Chondrocyte (in vitro differentiated cells): ENCODE results near the gene MRTFB. TPM values are rescaled to one million over a fixed set of nuclear protein-coding genes. Genes with fewer than 3 reads are reported as not detected.
"Not testable (repeated sequence)": the region's sequence is repeated elsewhere in the genome, so short reads cannot be mapped to it uniquely, and the experiment has no call there.

Source experiments
- DNase-seq: peaks from one replicate; pipeline ENCODE4 v3.0.0; 2021; ENCODE audit warnings: mixed read lengths, low spot score
- H3K27ac Mint-ChIP-seq: one replicate; pipeline ENCODE4 v1.8.0; 2021; ENCODE audit warnings: mild to moderate bottlenecking, moderate library complexity, mixed read lengths; ENCODE audit not compliant: unreplicated experiment
- H3K27me3 Mint-ChIP-seq: 2 replicates; pipeline ENCODE4 v1.8.0; 2021; ENCODE audit warnings: low read depth, mixed read lengths
- H3K36me3 Mint-ChIP-seq: 2 replicates; pipeline ENCODE4 v1.8.0; 2021; ENCODE audit warnings: low read depth, mixed read lengths
- H3K4me1 Mint-ChIP-seq: 2 replicates; pipeline ENCODE4 v1.8.0; 2021; ENCODE audit warnings: low read depth, mild to moderate bottlenecking, mixed read lengths
- H3K4me3 Mint-ChIP-seq: one replicate; pipeline ENCODE4 v1.8.0; 2021; ENCODE audit warnings: mild to moderate bottlenecking, moderate library complexity, mixed read lengths; ENCODE audit not compliant: unreplicated experiment
- H3K9me3 Mint-ChIP-seq: 2 replicates; pipeline ENCODE4 v1.8.0; 2021; ENCODE audit warnings: low read depth, mixed read lengths
- long read RNA-seq: library from polyadenylated mRNA; stranded (forward); transcript quantifications from one replicate; pipeline ENCODE4 v2.0.0, GENCODE V29; 2021
- total RNA-seq: library from RNA; stranded (reverse); gene quantifications from 3 replicates; pipeline ENCODE4 v1.2.1, GENCODE V29; 2021
- TF ChIP-seq, protein P1 (sequence below): fragments of 200-600 bp; sonication (generic); IDR thresholded peaks from 2 replicates; pipeline ENCODE4 v1.5.0; 2021; ENCODE audit warnings: antibody characterized with exemption, mild to moderate bottlenecking, moderate library complexity

MRTFB gene
- total RNA-seq = 32.0 to 32.2 TPM (median 32.2 TPM) in 3 replicates
- long read RNA-seq, partial matches to known transcripts = 2 of 7 reads
- long read RNA-seq, other reads (novel, unspliced or antisense) = 5 of 7 reads

- TF ChIP-seq, protein P1, sequence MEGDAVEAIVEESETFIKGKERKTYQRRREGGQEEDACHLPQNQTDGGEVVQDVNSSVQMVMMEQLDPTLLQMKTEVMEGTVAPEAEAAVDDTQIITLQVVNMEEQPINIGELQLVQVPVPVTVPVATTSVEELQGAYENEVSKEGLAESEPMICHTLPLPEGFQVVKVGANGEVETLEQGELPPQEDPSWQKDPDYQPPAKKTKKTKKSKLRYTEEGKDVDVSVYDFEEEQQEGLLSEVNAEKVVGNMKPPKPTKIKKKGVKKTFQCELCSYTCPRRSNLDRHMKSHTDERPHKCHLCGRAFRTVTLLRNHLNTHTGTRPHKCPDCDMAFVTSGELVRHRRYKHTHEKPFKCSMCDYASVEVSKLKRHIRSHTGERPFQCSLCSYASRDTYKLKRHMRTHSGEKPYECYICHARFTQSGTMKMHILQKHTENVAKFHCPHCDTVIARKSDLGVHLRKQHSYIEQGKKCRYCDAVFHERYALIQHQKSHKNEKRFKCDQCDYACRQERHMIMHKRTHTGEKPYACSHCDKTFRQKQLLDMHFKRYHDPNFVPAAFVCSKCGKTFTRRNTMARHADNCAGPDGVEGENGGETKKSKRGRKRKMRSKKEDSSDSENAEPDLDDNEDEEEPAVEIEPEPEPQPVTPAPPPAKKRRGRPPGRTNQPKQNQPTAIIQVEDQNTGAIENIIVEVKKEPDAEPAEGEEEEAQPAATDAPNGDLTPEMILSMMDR = no peak
- Mint-ChIP-seq H3K36me3 (no peaks in the 10 kb centered on the region), H3K9me3 (no peaks in the 10 kb centered on the region), H3K27me3 (no peaks in the 10 kb centered on the region), H3K27ac (peak within 1 kb of the TSS; percentile 65), H3K4me1 (peaks cover 15% of the 10 kb centered on the region), H3K4me3 (peak within 1 kb of the TSS; percentile 87)
- no peak for DNase-seq
Measured at GRCh38 chr16:14070877-14071575, at the start of gene MRTFB. MRTFB (plus strand) TSS chr16:14071319; CDS start chr16:14140607, 69,288 bp downstream.

- H3K9me3 Mint-ChIP-seq = peaks cover 17% of the 10 kb centered on the region
- not testable (repeated sequence) for H3K27ac Mint-ChIP-seq, H3K36me3 Mint-ChIP-seq, H3K4me3 Mint-ChIP-seq, H3K27me3 Mint-ChIP-seq, DNase-seq
- H3K4me1 Mint-ChIP-seq = peaks cover 12% of the 10 kb centered on the region
Measured at GRCh38 chr16:14023526-14023925, 47.6 kb upstream of the MRTFB start.

DNA sequence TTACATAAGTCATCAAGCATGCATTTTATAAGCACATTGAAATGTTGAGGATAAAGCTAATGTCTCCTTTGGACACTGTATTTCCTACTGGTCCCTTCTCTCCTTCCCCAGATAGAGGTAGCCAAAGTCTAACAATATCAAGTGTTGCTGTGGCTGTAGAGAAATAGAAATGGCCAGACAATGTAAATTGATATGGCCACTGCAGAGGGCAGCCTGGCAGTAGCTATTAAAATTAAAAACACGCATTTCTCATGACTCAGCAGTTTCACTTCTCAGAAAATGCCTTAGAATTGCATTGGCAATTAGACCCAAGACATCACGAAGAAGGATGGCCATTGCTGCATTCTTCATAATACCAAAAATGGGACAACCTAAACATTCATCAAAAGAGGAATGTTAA, 46.8 kb upstream of the MRTFB start:
- Mint-ChIP-seq H3K36me3 (no peaks in the 10 kb centered on the region), H3K4me3 (no peak overlapping the region), H3K4me1 (peaks cover 7% of the 10 kb centered on the region), H3K27me3 (no peaks in the 10 kb centered on the region), H3K9me3 (peaks cover 20% of the 10 kb centered on the region), H3K27ac (no peak overlapping the region)
- DNase-seq = no peak
- TF ChIP-seq, protein P1 = peak; percentile 51

DNA sequence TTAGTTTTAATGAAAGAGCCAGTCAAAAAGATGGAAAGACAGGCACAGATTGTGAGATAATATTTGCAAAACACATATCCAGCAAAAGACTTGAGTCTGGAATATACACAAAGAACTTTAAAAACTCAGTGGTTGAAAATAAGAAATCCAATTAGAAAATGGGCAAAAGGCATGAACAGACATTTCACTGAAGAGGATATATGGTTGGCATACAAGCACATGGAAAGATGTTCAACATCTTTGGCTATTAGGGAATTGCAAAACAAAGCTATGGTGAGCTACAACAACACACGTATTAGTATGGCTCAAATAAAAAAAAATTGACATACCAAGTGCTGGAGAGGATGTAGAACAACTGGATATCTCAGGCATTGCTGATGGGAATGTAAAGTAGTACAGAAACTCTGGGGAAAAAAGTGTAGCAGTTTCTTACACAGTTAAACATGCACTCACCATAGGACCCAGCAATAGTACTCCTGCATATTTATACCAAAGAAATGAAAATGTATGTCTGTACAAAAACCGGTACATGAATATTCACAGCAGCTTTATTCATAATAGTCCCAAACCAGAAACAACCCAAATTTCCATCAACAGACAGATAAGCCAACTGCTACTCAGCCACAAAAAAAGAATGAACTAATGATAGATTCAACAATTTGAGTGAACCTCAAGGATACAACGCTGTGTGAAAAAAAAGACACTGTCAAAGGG, 44.4 kb upstream of the MRTFB start:
- TF ChIP-seq, protein P1 = no peak
- no peak for DNase-seq
- H3K27ac Mint-ChIP-seq = no peak overlapping the region
- no peaks in the 10 kb centered on the region for H3K36me3 Mint-ChIP-seq
- H3K4me3 Mint-ChIP-seq = no peak overlapping the region
- peaks cover 7% of the 10 kb centered on the region for H3K4me1 Mint-ChIP-seq
- H3K9me3 Mint-ChIP-seq = peaks cover 20% of the 10 kb centered on the region
- H3K27me3 Mint-ChIP-seq = no peaks in the 10 kb centered on the region

DNA sequence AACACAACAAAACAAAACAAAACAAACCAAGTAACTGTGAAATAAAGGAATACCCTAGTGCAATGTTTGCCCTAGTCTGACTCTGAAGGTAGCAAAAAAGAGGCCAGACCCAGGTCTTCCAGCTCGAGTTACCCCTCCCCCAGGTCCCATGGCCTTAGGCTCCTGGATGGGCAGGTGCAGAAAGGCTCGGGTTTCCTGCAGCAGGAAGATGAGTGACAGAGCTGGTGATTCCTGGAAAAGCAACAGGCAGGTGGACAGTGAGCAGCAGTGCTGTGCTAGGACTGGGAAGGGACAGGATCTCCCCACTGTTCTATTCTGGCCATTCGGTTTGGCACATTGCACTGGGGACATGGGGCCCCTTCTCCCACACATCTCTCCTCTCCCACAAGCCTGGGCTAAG, 42.9 kb upstream of the MRTFB start:
- H3K36me3 Mint-ChIP-seq = no peaks in the 10 kb centered on the region
- no peak overlapping the region for H3K27ac Mint-ChIP-seq
- peaks cover 20% of the 10 kb centered on the region for H3K9me3 Mint-ChIP-seq
- DNase-seq = no peak
- H3K4me1 Mint-ChIP-seq = peaks cover 7% of the 10 kb centered on the region
- H3K27me3 Mint-ChIP-seq = no peaks in the 10 kb centered on the region
- TF ChIP-seq, protein P1 = no peak
- no peak overlapping the region for H3K4me3 Mint-ChIP-seq
